Chondrocyte (in vitro differentiated cells): ENCODE data around the gene ATG3. TPM values are rescaled to one million over a fixed set of nuclear protein-coding genes. Genes with fewer than 3 reads are reported as not detected.

Experiments used
- DNase-seq: peaks from one replicate; pipeline ENCODE4 v3.0.0; 2021; ENCODE audit warnings: mixed read lengths, low spot score
- H3K27ac Mint-ChIP-seq: one replicate; pipeline ENCODE4 v1.8.0; 2021; ENCODE audit warnings: mild to moderate bottlenecking, moderate library complexity, mixed read lengths; ENCODE audit not compliant: unreplicated experiment
- H3K27me3 Mint-ChIP-seq: 2 replicates; pipeline ENCODE4 v1.8.0; 2021; ENCODE audit warnings: low read depth, mixed read lengths
- H3K36me3 Mint-ChIP-seq: 2 replicates; pipeline ENCODE4 v1.8.0; 2021; ENCODE audit warnings: low read depth, mixed read lengths
- H3K4me1 Mint-ChIP-seq: 2 replicates; pipeline ENCODE4 v1.8.0; 2021; ENCODE audit warnings: low read depth, mild to moderate bottlenecking, mixed read lengths
- H3K4me3 Mint-ChIP-seq: one replicate; pipeline ENCODE4 v1.8.0; 2021; ENCODE audit warnings: mild to moderate bottlenecking, moderate library complexity, mixed read lengths; ENCODE audit not compliant: unreplicated experiment
- H3K9me3 Mint-ChIP-seq: 2 replicates; pipeline ENCODE4 v1.8.0; 2021; ENCODE audit warnings: low read depth, mixed read lengths
- total RNA-seq: library from RNA; stranded (reverse); gene quantifications from 3 replicates; pipeline ENCODE4 v1.2.1, GENCODE V29; 2021
- TF ChIP-seq, protein P1 (sequence below): fragments of 200-600 bp; sonication (generic); IDR thresholded peaks from 2 replicates; pipeline ENCODE4 v1.5.0; 2021; ENCODE audit warnings: antibody characterized with exemption, mild to moderate bottlenecking, moderate library complexity

Gene ATG3
- total RNA-seq, 1 donor from 2014 or later, result 42.7 TPM

DNA sequence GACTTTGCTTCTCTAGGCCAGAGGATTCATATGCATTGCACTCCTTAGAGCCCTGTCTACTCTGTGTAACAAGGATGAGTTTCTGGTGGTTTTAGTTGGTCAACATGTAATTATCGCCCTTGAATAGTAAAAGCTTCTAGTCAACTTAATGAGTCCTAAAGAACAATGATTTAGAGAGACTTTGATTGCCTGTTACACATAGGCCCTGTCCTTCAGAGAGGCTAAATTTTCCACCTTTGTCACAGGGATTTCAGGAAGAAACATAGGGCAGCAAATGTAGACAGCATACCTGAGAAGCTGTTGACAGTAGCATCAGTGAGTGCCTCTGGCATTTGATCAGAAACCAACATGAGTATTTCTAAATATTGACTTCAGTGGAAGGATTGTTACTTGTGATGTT, 69.6 kb downstream of the ATG3 start:
- H3K9me3 Mint-ChIP-seq, result peaks cover 5% of the 10 kb centered on the region
- no peaks in the 10 kb centered on the region for H3K4me1 Mint-ChIP-seq
- peaks cover 2% of the 10 kb centered on the region for H3K27me3 Mint-ChIP-seq
- TF ChIP-seq, protein P1, sequence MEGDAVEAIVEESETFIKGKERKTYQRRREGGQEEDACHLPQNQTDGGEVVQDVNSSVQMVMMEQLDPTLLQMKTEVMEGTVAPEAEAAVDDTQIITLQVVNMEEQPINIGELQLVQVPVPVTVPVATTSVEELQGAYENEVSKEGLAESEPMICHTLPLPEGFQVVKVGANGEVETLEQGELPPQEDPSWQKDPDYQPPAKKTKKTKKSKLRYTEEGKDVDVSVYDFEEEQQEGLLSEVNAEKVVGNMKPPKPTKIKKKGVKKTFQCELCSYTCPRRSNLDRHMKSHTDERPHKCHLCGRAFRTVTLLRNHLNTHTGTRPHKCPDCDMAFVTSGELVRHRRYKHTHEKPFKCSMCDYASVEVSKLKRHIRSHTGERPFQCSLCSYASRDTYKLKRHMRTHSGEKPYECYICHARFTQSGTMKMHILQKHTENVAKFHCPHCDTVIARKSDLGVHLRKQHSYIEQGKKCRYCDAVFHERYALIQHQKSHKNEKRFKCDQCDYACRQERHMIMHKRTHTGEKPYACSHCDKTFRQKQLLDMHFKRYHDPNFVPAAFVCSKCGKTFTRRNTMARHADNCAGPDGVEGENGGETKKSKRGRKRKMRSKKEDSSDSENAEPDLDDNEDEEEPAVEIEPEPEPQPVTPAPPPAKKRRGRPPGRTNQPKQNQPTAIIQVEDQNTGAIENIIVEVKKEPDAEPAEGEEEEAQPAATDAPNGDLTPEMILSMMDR, result no peak
- no peak overlapping the region for H3K4me3 Mint-ChIP-seq
- peaks cover 2% of the 10 kb centered on the region for H3K36me3 Mint-ChIP-seq
- H3K27ac Mint-ChIP-seq, result no peak overlapping the region
- DNase-seq, result no peak

DNA sequence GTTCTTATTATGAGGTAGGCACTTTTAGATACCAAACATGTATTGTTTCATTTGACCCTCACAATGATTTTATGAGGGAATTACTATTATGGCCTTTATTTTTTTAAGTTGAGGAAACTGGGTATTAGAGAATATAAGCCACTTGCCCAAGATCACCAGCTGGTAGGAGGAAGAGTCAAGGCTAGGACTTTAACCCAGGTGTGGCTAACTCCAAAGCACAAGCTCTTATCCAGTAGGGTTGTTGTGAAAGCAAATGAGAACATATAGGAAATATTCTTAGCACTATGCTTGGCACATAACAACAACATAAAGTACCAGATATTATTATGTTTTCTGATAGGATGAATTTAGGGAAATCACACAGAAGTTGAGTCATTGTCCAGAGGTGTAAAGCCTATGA, 70.4 kb downstream of the ATG3 start:
- DNase-seq, result no peak
- no peaks in the 10 kb centered on the region for H3K4me1 Mint-ChIP-seq
- TF ChIP-seq, protein P1, result no peak
- peaks cover 2% of the 10 kb centered on the region for H3K27me3 Mint-ChIP-seq
- H3K36me3 Mint-ChIP-seq, result peaks cover 2% of the 10 kb centered on the region
- H3K4me3 Mint-ChIP-seq, result no peak overlapping the region
- peaks cover 5% of the 10 kb centered on the region for H3K9me3 Mint-ChIP-seq
- H3K27ac Mint-ChIP-seq, result no peak overlapping the region

DNA sequence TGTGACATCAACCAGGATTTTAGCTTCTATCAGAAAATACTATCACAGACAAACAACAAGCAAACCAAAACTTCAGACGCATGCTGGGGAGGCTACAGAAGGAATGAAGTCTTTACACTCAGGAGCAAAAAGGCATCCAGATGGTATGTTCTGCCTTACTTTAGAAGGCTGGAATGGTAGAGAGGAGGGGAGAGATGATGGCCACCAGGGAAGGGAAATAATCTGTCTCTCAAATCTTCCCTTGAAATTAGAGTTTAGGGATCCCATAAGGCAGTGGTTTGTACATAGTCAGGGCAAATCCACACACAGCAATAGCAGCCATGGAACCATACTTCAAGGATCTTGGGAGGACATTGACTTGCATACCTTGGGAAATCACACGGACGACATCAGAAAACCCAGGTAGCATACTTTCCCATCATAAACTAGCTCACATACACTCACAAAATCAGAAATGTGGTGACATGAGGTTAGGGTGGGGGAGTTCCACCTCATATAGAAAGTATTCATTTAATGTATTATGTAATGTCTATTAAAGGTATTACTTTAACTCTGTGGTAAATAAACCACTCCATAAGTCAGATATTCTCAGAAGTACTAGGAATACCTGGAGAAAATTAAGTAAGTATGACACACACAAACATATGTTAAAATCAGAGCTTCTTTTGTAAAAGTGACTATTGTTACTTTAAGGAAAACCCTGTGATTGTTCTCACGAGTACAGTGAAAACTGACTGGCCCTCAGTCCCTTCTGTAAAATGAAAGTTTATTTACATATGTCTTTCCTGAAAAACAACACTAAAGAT, 71.9 kb downstream of the ATG3 start:
- DNase-seq, result no peak
- Mint-ChIP-seq H3K27ac (no peak overlapping the region), H3K4me1 (no peaks in the 10 kb centered on the region), H3K27me3 (no peaks in the 10 kb centered on the region), H3K4me3 (no peak overlapping the region), H3K36me3 (peaks cover 2% of the 10 kb centered on the region), H3K9me3 (peaks cover 5% of the 10 kb centered on the region)
- TF ChIP-seq, protein P1, result no peak

DNA sequence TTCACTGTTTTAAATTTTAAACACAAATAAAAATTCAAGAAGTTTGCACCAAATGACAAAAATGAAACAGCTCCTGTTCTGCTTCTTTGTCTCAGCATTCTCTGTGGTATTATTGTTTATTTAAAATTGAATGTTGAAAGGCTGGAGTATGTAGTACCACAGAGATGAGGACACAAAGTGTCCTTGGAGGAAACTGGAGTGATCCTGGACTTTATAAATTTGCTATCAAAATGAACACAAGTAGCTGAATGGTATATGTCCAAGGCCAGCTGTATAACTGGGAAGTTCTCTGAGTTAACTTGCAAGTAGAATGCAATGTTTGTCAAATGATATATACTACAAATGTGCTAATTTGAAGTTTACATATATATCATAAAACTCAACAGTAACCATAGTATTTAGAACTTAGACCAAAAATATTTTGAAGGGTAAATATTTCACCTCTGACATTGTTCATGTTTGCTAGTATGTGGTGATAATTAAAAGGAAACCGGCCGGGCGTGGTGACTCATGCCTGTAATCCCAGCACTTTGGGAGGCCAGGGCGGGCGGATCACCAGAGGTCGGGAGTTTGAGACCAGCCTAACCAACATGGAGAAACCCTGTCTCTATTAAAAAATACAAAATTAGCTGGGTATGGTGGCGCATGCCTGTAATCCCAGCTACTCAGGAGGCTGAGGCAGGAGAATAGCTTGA, 74.8 kb downstream of the ATG3 start:
- Mint-ChIP-seq H3K9me3 (no peaks in the 10 kb centered on the region), H3K4me1 (no peaks in the 10 kb centered on the region), H3K4me3 (no peak overlapping the region), H3K36me3 (no peaks in the 10 kb centered on the region), H3K27me3 (no peaks in the 10 kb centered on the region), H3K27ac (no peak overlapping the region)
- DNase-seq, result no peak
- TF ChIP-seq, protein P1, result no peak

DNA sequence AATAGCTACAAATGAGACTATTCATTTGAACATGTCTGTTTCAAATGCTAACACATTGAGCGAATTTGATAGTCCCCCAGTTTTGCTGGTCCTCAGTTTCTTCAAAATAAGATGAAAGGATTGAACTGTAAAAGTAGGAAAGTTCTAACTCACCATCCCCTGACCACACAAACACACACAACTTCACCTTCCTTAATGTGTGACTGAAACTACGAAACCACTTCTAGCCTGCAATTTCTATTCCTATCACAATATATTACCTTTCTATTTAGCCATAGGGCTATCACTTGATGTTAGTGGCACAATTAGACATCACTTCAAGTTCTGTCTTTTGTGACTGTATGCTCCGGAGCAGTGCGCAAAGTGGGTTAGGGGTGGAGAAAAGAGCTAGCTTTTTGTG, 77.4 kb downstream of the ATG3 start:
- no peak overlapping the region for H3K4me3 Mint-ChIP-seq
- DNase-seq, result no peak
- H3K36me3 Mint-ChIP-seq, result no peaks in the 10 kb centered on the region
- TF ChIP-seq, protein P1, result no peak
- H3K27ac Mint-ChIP-seq, result no peak overlapping the region
- no peaks in the 10 kb centered on the region for H3K4me1 Mint-ChIP-seq
- H3K9me3 Mint-ChIP-seq, result no peaks in the 10 kb centered on the region
- H3K27me3 Mint-ChIP-seq, result no peaks in the 10 kb centered on the region
